Activated CD4-positive, alpha-beta memory T cell treated with anti-CD3 and anti-CD28 coated beads, Interleukin-2, amount 10 ng/mL, durations not matched to agents 7 days and 5 days (primary cell): ENCODE measurements around the gene MXI1. TPM values are rescaled to one million over a fixed set of nuclear protein-coding genes. Genes with fewer than 3 reads are reported as not detected.
"Not testable (repeated sequence)": the region's sequence is repeated elsewhere in the genome, so short reads cannot be mapped to it uniquely, and the experiment has no call there.

Source experiments
- CTCF ChIA-PET: fragments of 350-600 bp; sonication (Branson Sonifier 250); formaldehyde crosslinking; loops from one replicate; lab custom pipeline; 2021; ENCODE audit warnings: antibody characterized with exemption, inconsistent platforms; lab: Charles Lee
- POLR2A ChIA-PET: fragments of 350-600 bp; sonication (Branson Sonifier 250); formaldehyde crosslinking; loops from one replicate; lab custom pipeline; 2021; ENCODE audit warnings: antibody characterized with exemption; lab: Charles Lee
- DNase-seq: peaks from one replicate; pipeline ENCODE4 v3.0.0-alpha.2; 2020
- H3K27ac Mint-ChIP-seq: one replicate; pipeline ENCODE4 v1.8.0; 2021; ENCODE audit warnings: mild to moderate bottlenecking, mixed read lengths
- H3K27me3 Mint-ChIP-seq: one replicate; pipeline ENCODE4 v1.8.0; 2021; ENCODE audit warnings: mixed read lengths
- H3K36me3 Mint-ChIP-seq: one replicate; pipeline ENCODE4 v1.8.0; 2021; ENCODE audit warnings: low read depth, mixed read lengths
- H3K4me1 Mint-ChIP-seq: one replicate; pipeline ENCODE4 v1.8.0; 2021; ENCODE audit warnings: mixed read lengths
- H3K4me3 Mint-ChIP-seq: one replicate; pipeline ENCODE4 v1.8.0; 2021; ENCODE audit warnings: mild to moderate bottlenecking, mixed read lengths
- H3K9me3 Mint-ChIP-seq: one replicate; pipeline ENCODE4 v1.8.0; 2021; ENCODE audit warnings: mixed read lengths
- total RNA-seq, 2 experiments: library from RNA; stranded (reverse); gene quantifications; one replicate each; pipeline ENCODE4 v1.2.3, GENCODE V29; 2021

The MXI1 gene
- total RNA-seq, 2 experiments from 2014 or later, result 74.2 to 75.4 TPM

DNA sequence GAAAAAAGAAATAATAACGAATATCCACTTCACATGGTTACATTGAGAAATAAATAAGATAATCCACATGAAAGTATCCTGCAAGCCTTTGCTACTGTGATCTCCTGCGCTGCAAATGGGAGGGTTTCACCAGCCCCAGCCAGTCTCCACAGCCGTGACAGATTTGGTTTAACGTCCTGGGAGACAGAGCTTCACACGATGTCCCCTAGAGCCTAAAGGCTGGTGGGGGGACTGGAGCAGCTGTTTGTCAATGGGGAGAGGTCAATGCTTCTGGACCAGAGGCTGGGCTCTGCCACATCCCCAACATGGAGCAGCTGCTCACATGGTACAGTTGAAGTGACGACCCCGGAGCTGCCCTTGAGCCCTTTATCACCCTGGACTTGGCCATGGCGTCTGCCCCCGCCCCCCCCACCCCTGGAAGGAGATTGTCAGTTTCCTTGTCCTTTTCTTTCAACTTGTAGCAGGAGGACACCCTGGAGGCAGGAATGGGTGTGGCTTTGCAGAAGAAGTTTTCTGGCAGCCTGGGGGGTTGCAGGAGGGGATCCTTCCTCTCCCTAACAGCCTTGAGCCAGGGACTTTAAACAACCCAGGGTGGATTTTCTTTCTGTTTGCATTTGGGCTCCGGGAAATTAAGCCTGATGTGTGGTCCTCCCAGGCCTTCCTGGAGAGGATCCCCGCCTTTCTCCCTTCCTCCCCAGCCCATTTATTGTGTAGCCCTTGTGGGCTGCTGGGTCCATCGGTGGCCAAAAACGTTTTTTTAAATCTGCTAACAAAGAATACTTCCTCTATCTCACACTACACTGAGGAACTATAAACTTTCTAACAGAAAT is 37.0 kb upstream of the MXI1 start:
- peaks cover 43% of the 10 kb centered on the region for H3K4me1 Mint-ChIP-seq
- DNase-seq, result no peak
- no peak overlapping the region for H3K4me3 Mint-ChIP-seq
- POLR2A ChIA-PET, result interaction anchor here (0.8 kb wide), 1 partner anchor 10 kb away, joined by 3 read pairs; no protein-coding TSS in a partner anchor
- CTCF ChIA-PET, result interaction anchor here (0.5 to 1.4 kb wide), 2 partner anchors 32 to 51 kb away, joined by 3 read pairs; no protein-coding TSS in a partner anchor
- no peaks in the 10 kb centered on the region for H3K36me3 Mint-ChIP-seq
- no peaks in the 10 kb centered on the region for H3K9me3 Mint-ChIP-seq
- H3K27ac Mint-ChIP-seq, result no peak overlapping the region
- peaks cover 76% of the 10 kb centered on the region for H3K27me3 Mint-ChIP-seq

DNA sequence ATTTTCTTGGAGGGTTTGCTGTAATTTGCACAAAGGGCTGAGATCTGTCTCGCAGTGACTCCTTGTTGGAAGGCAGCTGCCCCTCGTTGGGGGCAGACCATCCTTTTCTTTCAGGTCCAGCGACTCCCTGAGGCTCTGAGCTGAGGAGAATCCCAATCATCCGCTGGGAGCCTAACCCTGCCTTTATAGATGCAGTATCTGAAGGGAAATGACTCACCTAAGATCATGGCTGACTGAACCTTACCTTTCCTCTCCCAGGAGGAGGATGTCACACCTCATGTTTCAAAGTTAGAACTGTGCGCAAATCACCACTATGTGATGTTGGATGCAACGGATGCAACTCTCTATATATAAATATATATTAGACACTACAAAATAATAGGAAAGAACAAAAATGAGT is 36.4 kb upstream of the MXI1 start:
- ChIA-PET POLR2A (no interaction called here), CTCF (interaction anchor here (0.5 to 1.4 kb wide), 2 partner anchors 33 to 51 kb away, joined by 3 read pairs; no protein-coding TSS in a partner anchor)
- no peak for DNase-seq
- Mint-ChIP-seq H3K27me3 (peaks cover 71% of the 10 kb centered on the region), H3K36me3 (no peaks in the 10 kb centered on the region), H3K4me3 (no peak overlapping the region), H3K27ac (no peak overlapping the region), H3K4me1 (peaks cover 37% of the 10 kb centered on the region), H3K9me3 (no peaks in the 10 kb centered on the region)

DNA sequence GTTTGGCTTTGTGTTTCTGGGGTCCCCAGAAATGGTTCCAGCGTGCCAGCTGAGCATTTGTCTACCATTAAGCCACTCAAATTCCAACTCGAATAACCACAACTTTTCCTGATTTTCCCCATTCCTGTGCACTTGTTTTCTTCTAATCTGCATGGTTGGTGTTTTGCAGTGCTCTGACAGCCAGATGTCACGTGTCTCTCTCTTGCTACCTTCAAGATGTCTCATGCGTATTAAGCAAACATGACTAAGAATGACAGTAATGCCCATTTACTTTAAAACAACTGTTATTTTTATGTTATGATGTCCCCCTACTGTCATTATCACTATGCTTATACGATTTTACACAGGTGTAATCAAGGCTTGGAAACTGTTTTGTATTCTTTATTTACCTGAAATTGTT is 35.2 kb upstream of the MXI1 start:
- DNase-seq, result no peak
- Mint-ChIP-seq H3K9me3 (no peaks in the 10 kb centered on the region), H3K4me3 (no peak overlapping the region), H3K27ac (no peak overlapping the region), H3K4me1 (peaks cover 35% of the 10 kb centered on the region), H3K27me3 (peaks cover 69% of the 10 kb centered on the region), H3K36me3 (no peaks in the 10 kb centered on the region)
- POLR2A ChIA-PET, result no interaction called here
- CTCF ChIA-PET, result interaction anchor here (0.6 kb wide), 1 partner anchor 1034 kb away, joined by 3 read pairs; no protein-coding TSS in a partner anchor

DNA sequence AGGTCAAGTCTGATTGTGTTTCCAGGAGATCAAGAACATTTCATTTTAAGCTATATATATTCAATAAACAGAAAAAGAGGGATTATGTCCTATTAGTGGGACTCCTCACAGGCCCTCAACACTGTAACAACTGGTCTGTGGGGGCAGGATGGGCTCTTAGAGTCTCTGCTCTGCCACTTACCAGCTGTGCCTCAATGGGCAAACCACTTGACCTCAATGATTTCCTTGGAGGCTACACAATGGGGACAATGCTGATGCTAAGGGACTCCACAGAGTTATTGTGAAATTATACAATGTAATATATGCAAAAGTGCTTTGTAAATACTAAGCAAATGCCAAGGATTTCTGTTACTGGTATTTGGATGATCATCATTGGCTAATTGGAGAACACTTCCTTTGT is 33.2 kb upstream of the MXI1 start:
- POLR2A ChIA-PET, result interaction anchor here (1.2 kb wide), 1 partner anchor 8 kb away, joined by 3 read pairs; no protein-coding TSS in a partner anchor
- no peaks in the 10 kb centered on the region for H3K9me3 Mint-ChIP-seq

DNA sequence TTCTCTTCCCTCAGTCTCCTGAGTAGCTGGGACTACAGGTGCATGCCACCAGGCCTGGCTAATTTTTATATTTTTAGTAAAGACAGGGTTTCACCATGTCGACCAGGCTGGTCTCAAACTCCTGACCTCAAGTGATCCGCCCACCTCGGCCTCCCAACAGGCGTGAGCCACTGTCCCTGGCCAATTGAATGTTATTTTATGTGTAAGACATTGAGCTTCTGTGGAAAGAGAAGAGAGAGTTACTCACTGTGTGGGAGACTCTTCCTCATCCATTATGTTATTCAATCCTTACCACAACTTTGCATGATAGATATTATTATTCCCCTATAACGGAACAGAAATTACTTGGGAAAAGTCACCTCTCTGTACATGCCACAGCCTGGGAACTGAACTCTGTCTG is 32.6 kb upstream of the MXI1 start:
- CTCF ChIA-PET, result interaction anchor here (1.7 kb wide), 1 partner anchor 10 kb away, joined by 4 read pairs; no protein-coding TSS in a partner anchor
- H3K27ac Mint-ChIP-seq, result no peak overlapping the region
- no peak for DNase-seq
- no peaks in the 10 kb centered on the region for H3K9me3 Mint-ChIP-seq
- POLR2A ChIA-PET, result interaction anchor here (1.2 kb wide), 1 partner anchor 9 kb away, joined by 3 read pairs; no protein-coding TSS in a partner anchor
- no peaks in the 10 kb centered on the region for H3K36me3 Mint-ChIP-seq
- peaks cover 61% of the 10 kb centered on the region for H3K27me3 Mint-ChIP-seq
- H3K4me3 Mint-ChIP-seq, result no peak overlapping the region
- H3K4me1 Mint-ChIP-seq, result peaks cover 13% of the 10 kb centered on the region

More for the DNA sequence above, 33.2 kb upstream of the MXI1 start:
- H3K4me1 Mint-ChIP-seq, result peaks cover 19% of the 10 kb centered on the region
- CTCF ChIA-PET, result interaction anchor here (1.7 kb wide), 1 partner anchor 9 kb away, joined by 4 read pairs; no protein-coding TSS in a partner anchor
- H3K27me3 Mint-ChIP-seq, result peaks cover 62% of the 10 kb centered on the region
- no peaks in the 10 kb centered on the region for H3K36me3 Mint-ChIP-seq
- H3K4me3 Mint-ChIP-seq, result no peak overlapping the region
- H3K27ac Mint-ChIP-seq, result no peak overlapping the region
- no peak for DNase-seq

DNA sequence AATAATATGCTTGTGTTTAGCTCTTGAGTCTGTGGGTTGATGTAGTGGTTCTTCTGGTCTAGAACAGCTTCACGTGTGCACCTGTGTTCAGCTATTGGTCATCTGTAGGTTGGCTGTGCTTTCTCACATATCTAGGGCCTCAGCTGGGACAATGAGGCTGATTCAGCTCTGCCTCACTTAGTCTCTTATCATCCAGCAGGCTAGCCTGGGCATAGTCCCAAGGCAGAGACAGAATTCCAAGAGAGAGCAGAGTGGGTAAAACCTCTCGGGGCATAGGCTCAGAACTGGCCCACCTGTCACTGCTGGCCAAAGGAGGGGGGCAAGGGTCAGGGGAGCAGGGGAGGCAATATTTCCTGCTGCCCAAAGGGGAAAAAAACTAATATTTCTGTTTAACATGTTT is 32.0 kb upstream of the MXI1 start:
- Mint-ChIP-seq H3K9me3 (no peaks in the 10 kb centered on the region), H3K27ac (no peak overlapping the region), H3K4me3 (no peak overlapping the region), H3K27me3 (peaks cover 56% of the 10 kb centered on the region), H3K36me3 (no peaks in the 10 kb centered on the region), H3K4me1 (peaks cover 9% of the 10 kb centered on the region)
- ChIA-PET POLR2A (interaction anchor here (1.2 kb wide), 1 partner anchor 10 kb away, joined by 3 read pairs; no protein-coding TSS in a partner anchor), CTCF (interaction anchor here (1.7 kb wide), 1 partner anchor 11 kb away, joined by 4 read pairs; no protein-coding TSS in a partner anchor)
- no peak for DNase-seq

DNA sequence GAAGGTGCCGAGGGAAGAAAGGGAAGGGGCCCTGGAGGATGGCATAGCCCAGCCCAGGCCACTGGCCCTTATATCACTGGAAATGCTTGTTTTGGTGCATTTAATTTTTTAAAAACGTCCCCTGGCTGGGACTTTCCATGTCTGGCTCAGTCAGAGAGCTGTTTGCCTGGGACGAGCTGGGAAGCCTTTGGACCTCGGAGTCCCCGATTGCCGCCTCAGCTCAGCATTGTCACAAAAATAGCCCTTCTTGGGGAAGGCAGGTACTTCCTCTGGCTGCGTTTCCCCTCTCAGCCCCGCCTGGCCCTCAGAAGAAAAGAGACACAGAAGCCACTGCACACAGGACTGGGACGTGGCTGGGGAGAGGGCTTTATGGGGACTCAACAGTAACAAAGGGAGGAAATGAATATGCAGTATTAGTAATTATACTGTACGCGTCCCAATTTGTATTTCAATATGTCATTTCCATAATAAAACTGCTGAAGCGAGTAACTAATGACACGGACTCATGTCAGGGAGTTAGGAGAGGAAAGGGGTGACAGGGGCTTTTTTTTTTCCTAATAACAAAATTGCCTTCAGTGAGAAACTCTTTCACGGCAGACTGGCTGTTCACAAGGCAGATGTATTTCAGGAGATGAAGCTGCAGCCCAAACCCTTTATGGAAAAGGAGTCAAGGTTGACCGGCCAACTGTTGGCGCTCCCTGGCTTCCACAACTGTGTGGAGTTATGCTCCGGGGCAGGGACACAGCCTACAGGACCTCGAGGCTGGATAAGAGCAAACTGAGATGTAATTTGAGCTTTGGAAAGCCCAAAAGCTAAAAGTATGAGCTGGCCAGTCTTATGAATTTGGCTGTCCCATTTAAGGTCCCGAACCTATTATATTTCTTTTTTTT is 31.0 kb upstream of the MXI1 start:
- Mint-ChIP-seq H3K4me3 (no peak overlapping the region), H3K27ac (no peak overlapping the region), H3K9me3 (no peaks in the 10 kb centered on the region), H3K36me3 (no peaks in the 10 kb centered on the region), H3K27me3 (peaks cover 47% of the 10 kb centered on the region), H3K4me1 (peaks cover under 1% of the 10 kb centered on the region)
- DNase-seq, result no peak
- ChIA-PET CTCF (no interaction called here), POLR2A (no interaction called here)

DNA sequence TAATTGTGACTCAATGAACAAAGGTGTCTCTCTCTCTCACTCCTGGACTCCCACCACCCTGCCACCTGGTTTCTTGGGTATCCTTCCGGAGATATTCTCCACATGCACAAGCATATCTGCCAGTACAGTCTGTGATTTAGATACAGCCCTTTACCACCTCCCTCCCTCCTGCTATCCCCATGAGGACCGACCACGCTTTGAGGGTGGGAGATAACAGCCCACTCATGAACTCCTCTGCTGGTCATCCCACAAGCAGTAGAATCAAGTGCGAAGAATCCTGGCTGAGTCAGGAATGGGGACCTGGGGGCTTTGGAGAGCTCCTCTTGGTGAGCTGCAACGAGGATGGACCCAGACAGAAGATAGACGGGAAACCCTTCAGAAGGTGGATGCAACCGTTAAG is 28.2 kb upstream of the MXI1 start:
- H3K4me1 Mint-ChIP-seq, result no peaks in the 10 kb centered on the region
- peaks cover 44% of the 10 kb centered on the region for H3K27me3 Mint-ChIP-seq
- DNase-seq, result no peak
- ChIA-PET CTCF (no interaction called here), POLR2A (interaction anchor here (0.7 to 1.1 kb wide), 2 partner anchors 21 to 33 kb away, joined by 3 read pairs; no protein-coding TSS in a partner anchor)
- H3K27ac Mint-ChIP-seq, result no peak overlapping the region
- no peaks in the 10 kb centered on the region for H3K36me3 Mint-ChIP-seq
- no peak overlapping the region for H3K4me3 Mint-ChIP-seq
- no peaks in the 10 kb centered on the region for H3K9me3 Mint-ChIP-seq

DNA sequence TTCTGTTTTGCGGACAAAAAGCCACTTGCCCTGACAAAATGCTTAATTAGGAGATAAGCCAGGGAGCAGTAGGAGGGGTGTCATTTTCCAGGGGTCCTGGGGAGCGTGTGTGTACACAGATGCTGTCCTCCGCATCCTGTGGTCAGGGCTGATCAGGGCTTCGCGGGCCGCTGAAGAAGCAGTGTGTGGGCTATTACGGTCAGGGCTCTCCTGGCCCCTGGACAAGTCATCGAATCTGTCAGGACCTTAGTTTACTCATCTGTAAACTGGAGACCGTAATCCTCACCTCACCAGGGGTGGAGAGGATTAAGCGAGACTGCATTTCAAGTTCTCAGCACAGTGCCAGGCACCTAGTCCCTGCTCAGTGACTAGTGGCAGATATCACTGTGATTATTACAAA is 26.0 kb upstream of the MXI1 start:
- Mint-ChIP-seq H3K4me3 (no peak overlapping the region), H3K4me1 (no peaks in the 10 kb centered on the region), H3K36me3 (no peaks in the 10 kb centered on the region), H3K9me3 (no peaks in the 10 kb centered on the region), H3K27ac (no peak overlapping the region), H3K27me3 (peaks cover 41% of the 10 kb centered on the region)
- ChIA-PET POLR2A (no interaction called here), CTCF (interaction anchor here (1.2 kb wide), 1 partner anchor 8 kb away, joined by 3 read pairs; no protein-coding TSS in a partner anchor)
- no peak for DNase-seq

DNA sequence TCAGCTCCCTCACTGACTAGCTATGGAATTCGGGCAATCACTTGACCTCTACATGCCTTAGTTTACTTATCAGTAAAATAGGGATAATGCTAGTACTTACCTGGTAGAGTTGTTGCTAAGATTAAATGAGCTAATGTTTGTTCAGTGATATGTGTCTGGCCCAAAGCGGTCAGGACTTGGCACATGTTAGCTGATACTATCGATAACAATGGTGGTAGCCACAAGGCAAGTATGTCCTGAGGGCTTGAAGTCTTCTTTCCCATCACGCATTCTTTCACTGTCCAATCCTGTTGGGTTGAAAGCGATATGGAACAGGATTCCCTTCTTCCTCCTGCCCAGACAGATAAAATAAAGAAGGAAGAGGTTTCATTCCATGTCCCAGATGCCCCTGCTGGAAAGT is 25.5 kb upstream of the MXI1 start:
- H3K4me1 Mint-ChIP-seq, result no peaks in the 10 kb centered on the region
- CTCF ChIA-PET, result interaction anchor here (1.2 kb wide), 1 partner anchor 8 kb away, joined by 3 read pairs; no protein-coding TSS in a partner anchor
- peaks cover 45% of the 10 kb centered on the region for H3K27me3 Mint-ChIP-seq

DNA sequence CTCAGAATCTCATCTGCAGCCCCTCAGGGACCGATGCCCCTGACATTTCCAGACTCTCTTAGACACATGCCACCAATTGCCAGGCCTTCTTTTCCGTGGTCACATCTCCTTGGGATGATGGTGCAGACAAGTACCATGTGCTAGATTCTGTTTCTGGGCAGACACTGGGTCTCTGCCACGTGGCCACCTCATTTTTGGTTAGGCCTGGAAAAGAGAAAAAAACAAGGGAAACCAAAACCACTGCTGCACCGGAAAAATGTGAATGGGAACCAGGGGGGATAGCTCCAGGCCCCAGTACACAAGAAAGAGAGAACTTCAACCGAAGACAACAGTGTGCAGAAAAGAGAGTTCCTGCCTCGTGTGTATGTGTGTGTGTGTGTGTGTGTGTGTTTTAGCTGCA is 23.0 kb upstream of the MXI1 start:
- no peak overlapping the region for H3K4me3 Mint-ChIP-seq
- no peak for DNase-seq
- POLR2A ChIA-PET, result no interaction called here
- H3K27me3 Mint-ChIP-seq, result peaks cover 36% of the 10 kb centered on the region
- H3K27ac Mint-ChIP-seq, result no peak overlapping the region
- CTCF ChIA-PET, result interaction anchor here (1.0 kb wide), 1 partner anchor 27 kb away, joined by 3 read pairs; no protein-coding TSS in a partner anchor
- H3K9me3 Mint-ChIP-seq, result no peaks in the 10 kb centered on the region
- H3K36me3 Mint-ChIP-seq, result no peaks in the 10 kb centered on the region
- H3K4me1 Mint-ChIP-seq, result peaks cover 5% of the 10 kb centered on the region

More for the DNA sequence above, 25.5 kb upstream of the MXI1 start:
- POLR2A ChIA-PET, result no interaction called here
- DNase-seq, result no peak
- H3K9me3 Mint-ChIP-seq, result no peaks in the 10 kb centered on the region
- no peak overlapping the region for H3K4me3 Mint-ChIP-seq
- no peaks in the 10 kb centered on the region for H3K36me3 Mint-ChIP-seq
- H3K27ac Mint-ChIP-seq, result no peak overlapping the region

DNA sequence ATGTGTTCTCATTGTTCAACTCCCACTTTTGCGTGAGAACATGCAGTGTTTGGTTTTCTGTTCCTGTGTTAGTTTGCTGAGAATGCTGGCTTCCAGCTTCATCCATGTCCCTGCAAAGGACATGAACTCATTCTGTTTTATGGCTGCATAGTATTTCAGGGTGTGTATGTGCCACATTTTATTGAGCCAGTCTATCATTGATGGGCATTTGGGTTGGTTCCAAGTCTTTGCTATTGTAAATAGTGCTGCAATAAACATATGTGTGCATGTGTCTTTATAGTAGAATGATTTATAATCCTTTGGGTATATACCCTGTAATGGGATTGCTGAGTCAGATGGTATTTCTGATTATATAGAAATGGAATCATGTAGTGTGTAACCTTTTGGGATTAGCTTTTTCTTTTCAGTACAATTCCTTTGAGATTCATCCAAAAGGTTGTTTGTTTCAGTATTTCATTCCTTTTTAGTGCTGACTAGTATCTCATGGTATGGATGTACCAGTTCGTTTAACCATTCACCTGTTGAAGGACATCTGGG is 21.7 kb upstream of the MXI1 start:
- peaks cover 37% of the 10 kb centered on the region for H3K27me3 Mint-ChIP-seq
- H3K4me1 Mint-ChIP-seq, CTCF ChIA-PET: not testable (repeated sequence)

More for the DNA sequence above, 21.7 kb upstream of the MXI1 start:
- H3K9me3 Mint-ChIP-seq, H3K27ac Mint-ChIP-seq, POLR2A ChIA-PET, DNase-seq, H3K36me3 Mint-ChIP-seq, H3K4me3 Mint-ChIP-seq: not testable (repeated sequence)
